Measurements from ENCODE around the gene SAMMSON.

DNA sequence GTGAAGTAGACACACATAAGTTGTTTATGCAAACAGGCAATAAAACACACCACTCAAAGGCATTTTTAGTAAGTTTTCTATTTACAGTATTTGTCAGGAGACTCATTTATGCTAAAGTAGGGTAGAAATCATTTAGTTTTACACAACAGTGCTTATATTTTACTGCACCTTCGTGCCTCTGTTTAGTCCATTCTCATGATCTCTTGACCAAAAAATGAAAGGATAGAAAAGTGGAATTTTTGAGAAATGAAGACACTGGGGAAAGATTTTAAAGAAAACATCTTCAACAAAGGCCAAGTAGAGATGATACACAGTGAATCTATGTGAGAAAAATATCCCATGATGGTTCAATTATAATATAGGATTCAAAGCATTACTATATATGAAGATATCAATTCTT, 114.9 kb downstream of the SAMMSON start:
- TF ChIP-seq, protein P1, sequence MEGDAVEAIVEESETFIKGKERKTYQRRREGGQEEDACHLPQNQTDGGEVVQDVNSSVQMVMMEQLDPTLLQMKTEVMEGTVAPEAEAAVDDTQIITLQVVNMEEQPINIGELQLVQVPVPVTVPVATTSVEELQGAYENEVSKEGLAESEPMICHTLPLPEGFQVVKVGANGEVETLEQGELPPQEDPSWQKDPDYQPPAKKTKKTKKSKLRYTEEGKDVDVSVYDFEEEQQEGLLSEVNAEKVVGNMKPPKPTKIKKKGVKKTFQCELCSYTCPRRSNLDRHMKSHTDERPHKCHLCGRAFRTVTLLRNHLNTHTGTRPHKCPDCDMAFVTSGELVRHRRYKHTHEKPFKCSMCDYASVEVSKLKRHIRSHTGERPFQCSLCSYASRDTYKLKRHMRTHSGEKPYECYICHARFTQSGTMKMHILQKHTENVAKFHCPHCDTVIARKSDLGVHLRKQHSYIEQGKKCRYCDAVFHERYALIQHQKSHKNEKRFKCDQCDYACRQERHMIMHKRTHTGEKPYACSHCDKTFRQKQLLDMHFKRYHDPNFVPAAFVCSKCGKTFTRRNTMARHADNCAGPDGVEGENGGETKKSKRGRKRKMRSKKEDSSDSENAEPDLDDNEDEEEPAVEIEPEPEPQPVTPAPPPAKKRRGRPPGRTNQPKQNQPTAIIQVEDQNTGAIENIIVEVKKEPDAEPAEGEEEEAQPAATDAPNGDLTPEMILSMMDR (IDR thresholded peaks at IDR 0.05; ENCODE audit: low read depth, low read length): no peak
- TF ChIP-seq EZH2phosphoT487 (IDR thresholded peaks at IDR 0.05; ENCODE audit: low read depth): no peak

Measured in OCI-LY3 (cell line).